Naive thymus-derived CD4-positive, alpha-beta T cell (primary cell): ENCODE measurements around the gene PIGN. TPM values are rescaled to one million over a fixed set of nuclear protein-coding genes. Genes with fewer than 3 reads are reported as not detected.

Experiments
- ATAC-seq: fragments of 150-1000 bp; cut with Tn5 transposase; 2 replicates; pipeline ENCODE4 v1.10.0; 2021; ENCODE audit warnings: mild to moderate bottlenecking, moderate library complexity
- CTCF ChIA-PET: fragments of 350-600 bp; sonication (Branson Sonifier 250); formaldehyde crosslinking; loops from one replicate; lab custom pipeline; 2021; ENCODE audit warnings: antibody characterized with exemption; lab: Charles Lee
- POLR2A ChIA-PET: fragments of 350-600 bp; sonication (Branson Sonifier 250); formaldehyde crosslinking; loops from one replicate; lab custom pipeline; 2021; ENCODE audit warnings: antibody characterized with exemption, inconsistent platforms; lab: Charles Lee
- DNase-seq, 9 donors: peaks; one replicate each; pipeline versions ENCODE4 v3.0.0 to v3.0.0-alpha.2; 2020 to 2022; ENCODE audit warnings: mixed read lengths in 1 of 9
- H3K27ac ChIP-seq: one replicate; pipeline ENCODE4 v1.7.0; 2013; ENCODE audit warnings: mild to moderate bottlenecking, low read depth, low read length, moderate library complexity
- H3K27me3 ChIP-seq, 2 donors: one replicate each; pipeline ENCODE4 v1.7.0; 2013; ENCODE audit warnings: low read length in 2 of 2, mild to moderate bottlenecking in 2 of 2, moderate library complexity in 2 of 2; ENCODE audit not compliant: control insufficient read depth in 2 of 2, insufficient read depth in 2 of 2
- H3K36me3 ChIP-seq, 3 experiments: 1 replicate in 2 of 3; 2 replicates in 1 of 3; pipeline ENCODE4 v1.7.0; 2013; ENCODE audit warnings: low read length in 3 of 3, mild to moderate bottlenecking in 3 of 3, moderate library complexity in 1 of 3; ENCODE audit not compliant: insufficient read depth in 3 of 3, control insufficient read depth in 2 of 3
- H3K4me1 ChIP-seq, 2 donors: one replicate each; pipeline ENCODE4 v1.7.0; 2013; ENCODE audit warnings: low read length in 2 of 2, mild to moderate bottlenecking in 2 of 2, moderate library complexity in 1 of 2; ENCODE audit not compliant: control insufficient read depth in 2 of 2, insufficient read depth in 2 of 2
- H3K4me3 ChIP-seq: 2 replicates; pipeline ENCODE4 v1.7.0; 2013; ENCODE audit warnings: mild to moderate bottlenecking, low read length
- H3K9me3 ChIP-seq, 3 experiments: 1 replicate in 2 of 3; 2 replicates in 1 of 3; pipeline ENCODE4 v1.7.0; 2013; ENCODE audit warnings: low read length in 3 of 3; ENCODE audit not compliant: control insufficient read depth in 2 of 3
- H3K27ac Mint-ChIP-seq, 9 donors: one replicate each; pipeline ENCODE4 v1.8.0; 2020 to 2022; ENCODE audit warnings: mixed read lengths in 9 of 9, mild to moderate bottlenecking in 8 of 9, moderate library complexity in 5 of 9, inconsistent platforms in 2 of 9
- H3K27me3 Mint-ChIP-seq, 5 donors: one replicate each; pipeline ENCODE4 v1.8.0; 2021 to 2022; ENCODE audit warnings: mixed read lengths in 5 of 5, mild to moderate bottlenecking in 1 of 5
- H3K36me3 Mint-ChIP-seq, 5 donors: one replicate each; pipeline ENCODE4 v1.8.0; 2020 to 2022; ENCODE audit warnings: mixed read lengths in 5 of 5, mild to moderate bottlenecking in 3 of 5, inconsistent platforms in 1 of 5
- H3K4me1 Mint-ChIP-seq, 7 donors: one replicate each; pipeline ENCODE4 v1.8.0; 2020 to 2022; ENCODE audit warnings: mixed read lengths in 7 of 7, mild to moderate bottlenecking in 3 of 7, inconsistent platforms in 1 of 7
- H3K4me3 Mint-ChIP-seq, 10 donors: one replicate each; pipeline ENCODE4 v1.8.0; 2020 to 2022; ENCODE audit warnings: mild to moderate bottlenecking in 10 of 10, mixed read lengths in 10 of 10, moderate library complexity in 6 of 10, inconsistent platforms in 2 of 10
- H3K9me3 Mint-ChIP-seq, 11 donors: one replicate each; pipeline ENCODE4 v1.8.0; 2020 to 2022; ENCODE audit warnings: mixed read lengths in 11 of 11, mild to moderate bottlenecking in 4 of 11, inconsistent platforms in 1 of 11, moderate library complexity in 1 of 11
- intact Hi-C, 2 donors: fragments of 100-400 bp; cut with micrococcal nuclease; formaldehyde crosslinking; loops; one replicate each; pipeline ENCODE4 v1.15.1; 2023
- polyA plus RNA-seq, 2 donors: library from polyadenylated mRNA; unstranded; fragments of 300-500 nt; fragmentation: Illumina TruSeq; gene quantifications; one replicate each; pipeline ENCODE4 v1.2.3, GENCODE V29; 2021
- total RNA-seq, 6 experiments: library from RNA in 5 of 6; stranded (reverse) in 5 of 6; gene quantifications; 1 replicate in 5 of 6; 2 replicates in 1 of 6; pipeline ENCODE4 v1.2.3 and lab custom pipeline; 2021 to 2026

The PIGN gene
- total and polyA plus RNA-seq, 7 experiments from 2014 or later, result 15.5 to 29.8 (median 21.4) TPM

- H3K4me1 Mint-ChIP-seq, result peaks cover 7 to 38% (median 23%) of the 10 kb centered on the region in 7 donors
- H3K27me3 Mint-ChIP-seq, result peaks cover 0 to 13% (median 6%) of the 10 kb centered on the region in 5 donors
- peaks cover 0 to 18% of the 10 kb centered on the region in 2 donors for H3K4me1 ChIP-seq
- no peaks in the 10 kb centered on the region for H3K27me3 ChIP-seq
- ChIA-PET CTCF (no interaction called here), POLR2A (no interaction called here)
- H3K27ac ChIP-seq, result no peak overlapping the region
- H3K9me3 ChIP-seq, result no peaks in the 10 kb centered on the region
- DNase-seq (no peak), ATAC-seq (no peak)
- intact Hi-C loops, result loop anchor here in 1 of 2 donors (10.0 kb wide), 1 partner anchor 54 kb away; no protein-coding TSS in a partner anchor
- no peak overlapping the region for H3K4me3 Mint-ChIP-seq
- H3K9me3 Mint-ChIP-seq, result peaks cover 0 to 1% (median 0%) of the 10 kb centered on the region in 11 donors
- no peaks in the 10 kb centered on the region for H3K36me3 Mint-ChIP-seq
- H3K4me3 ChIP-seq, result no peak overlapping the region
- H3K27ac Mint-ChIP-seq, result no peak overlapping the region
- H3K36me3 ChIP-seq, result no peaks in the 10 kb centered on the region
These were observed 156.5 kb downstream of the PIGN start for GRCh38 chr18:62030091-62030985.

GRCh38 chr18:62028715-62029114, 158.1 kb downstream of the PIGN start:
- Histone ChIP-seq H3K4me1 (peaks cover 0 to 12% of the 10 kb centered on the region in 2 donors), H3K27ac (no peak overlapping the region), H3K36me3 (no peaks in the 10 kb centered on the region), H3K27me3 (no peaks in the 10 kb centered on the region), H3K9me3 (no peaks in the 10 kb centered on the region), H3K4me3 (no peak overlapping the region)
- H3K27me3 Mint-ChIP-seq, result peaks cover 0 to 17% (median 6%) of the 10 kb centered on the region in 5 donors
- H3K9me3 Mint-ChIP-seq, result peaks cover 0 to 1% (median 0%) of the 10 kb centered on the region in 11 donors
- no peak for ATAC-seq
- no peaks in the 10 kb centered on the region for H3K36me3 Mint-ChIP-seq
- peaks cover 4 to 23% (median 12%) of the 10 kb centered on the region in 7 donors for H3K4me1 Mint-ChIP-seq
- H3K4me3 Mint-ChIP-seq, result no peak overlapping the region
- intact Hi-C loops, result no loop called here
- CTCF ChIA-PET, result no interaction called here
- POLR2A ChIA-PET, result no interaction called here
- no peak overlapping the region for H3K27ac Mint-ChIP-seq
- no peak for DNase-seq

GRCh38 chr18:62027914-62028520, 158.8 kb downstream of the PIGN start:
- Histone ChIP-seq H3K36me3 (no peaks in the 10 kb centered on the region), H3K27me3 (no peaks in the 10 kb centered on the region), H3K27ac (no peak overlapping the region), H3K9me3 (no peaks in the 10 kb centered on the region), H3K4me1 (peaks cover 0 to 5% of the 10 kb centered on the region in 2 donors), H3K4me3 (no peak overlapping the region)
- H3K36me3 Mint-ChIP-seq, result no peaks in the 10 kb centered on the region
- H3K27ac Mint-ChIP-seq, result no peak overlapping the region
- H3K9me3 Mint-ChIP-seq, result peaks cover 0 to 1% (median 0%) of the 10 kb centered on the region in 11 donors
- DNase-seq (no peak), ATAC-seq (no peak)
- H3K4me1 Mint-ChIP-seq, result peaks cover 4 to 16% (median 5%) of the 10 kb centered on the region in 7 donors
- POLR2A ChIA-PET, result no interaction called here
- H3K4me3 Mint-ChIP-seq, result no peak overlapping the region
- CTCF ChIA-PET, result no interaction called here
- H3K27me3 Mint-ChIP-seq, result peaks cover 0 to 21% (median 6%) of the 10 kb centered on the region in 5 donors
- intact Hi-C loops, result no loop called here

- Mint-ChIP-seq H3K4me1 (peaks cover 0 to 5% (median 0%) of the 10 kb centered on the region in 7 donors), H3K27ac (no peak overlapping the region), H3K4me3 (no peak overlapping the region), H3K27me3 (peaks cover 0 to 19% (median 6%) of the 10 kb centered on the region in 5 donors), H3K9me3 (no peaks in the 10 kb centered on the region), H3K36me3 (no peaks in the 10 kb centered on the region)
- Histone ChIP-seq H3K9me3 (no peaks in the 10 kb centered on the region), H3K27me3 (no peaks in the 10 kb centered on the region), H3K4me3 (no peak overlapping the region), H3K36me3 (no peaks in the 10 kb centered on the region), H3K4me1 (no peaks in the 10 kb centered on the region), H3K27ac (no peak overlapping the region)
- ChIA-PET CTCF (no interaction called here), POLR2A (no interaction called here)
- DNase-seq (no peak), ATAC-seq (no peak)
- intact Hi-C loops, result no loop called here
These were observed 160.3 kb downstream of the PIGN start for GRCh38 chr18:62026586-62026985.

- Histone ChIP-seq H3K4me3 (no peak overlapping the region), H3K36me3 (no peaks in the 10 kb centered on the region), H3K9me3 (no peaks in the 10 kb centered on the region), H3K27ac (no peak overlapping the region), H3K4me1 (no peaks in the 10 kb centered on the region), H3K27me3 (no peaks in the 10 kb centered on the region)
- H3K4me1 Mint-ChIP-seq, result peaks cover 0 to 3% (median 0%) of the 10 kb centered on the region in 7 donors
- ATAC-seq (no peak), DNase-seq (no peak)
- peaks cover 0 to 4% (median 0%) of the 10 kb centered on the region in 5 donors for H3K36me3 Mint-ChIP-seq
- peaks cover 0 to 21% (median 8%) of the 10 kb centered on the region in 5 donors for H3K27me3 Mint-ChIP-seq
- POLR2A ChIA-PET, result no interaction called here
- intact Hi-C loops, result no loop called here
- CTCF ChIA-PET, result interaction anchor here (0.7 kb wide), 1 partner anchor 21 kb away, joined by 6 read pairs; no protein-coding TSS in a partner anchor
- peaks cover 0 to 3% (median 0%) of the 10 kb centered on the region in 11 donors for H3K9me3 Mint-ChIP-seq
- H3K27ac Mint-ChIP-seq, result no peak overlapping the region
- H3K4me3 Mint-ChIP-seq, result no peak overlapping the region
These were observed 161.9 kb downstream of the PIGN start for GRCh38 chr18:62024983-62025382.

GRCh38 chr18:62023536-62023935, 163.3 kb downstream of the PIGN start:
- POLR2A ChIA-PET, result interaction anchor here (0.6 kb wide), 1 partner anchor 592 kb away, joined by 4 read pairs; no protein-coding TSS in a partner anchor

More at GRCh38 chr18:62023536-62023935, 163.3 kb downstream of the PIGN start:
- peaks cover 0 to 3% (median 0%) of the 10 kb centered on the region in 11 donors for H3K9me3 Mint-ChIP-seq
- Histone ChIP-seq H3K4me1 (no peaks in the 10 kb centered on the region), H3K27me3 (no peaks in the 10 kb centered on the region), H3K9me3 (no peaks in the 10 kb centered on the region), H3K36me3 (no peaks in the 10 kb centered on the region), H3K4me3 (no peak overlapping the region), H3K27ac (no peak overlapping the region)
- DNase-seq, result no peak
- no peak for ATAC-seq
- H3K4me3 Mint-ChIP-seq, result no peak overlapping the region
- H3K27ac Mint-ChIP-seq, result no peak overlapping the region
- peaks cover 0 to 4% (median 0%) of the 10 kb centered on the region in 5 donors for H3K36me3 Mint-ChIP-seq
- CTCF ChIA-PET, result no interaction called here
- H3K4me1 Mint-ChIP-seq, result peaks cover 0 to 4% (median 2%) of the 10 kb centered on the region in 7 donors
- H3K27me3 Mint-ChIP-seq, result peaks cover 0 to 21% (median 6%) of the 10 kb centered on the region in 5 donors
- intact Hi-C loops, result no loop called here
